ENCODE results near the gene PPP2R2C. TPM values are rescaled to one million over a fixed set of nuclear protein-coding genes. Genes with fewer than 3 reads are reported as not detected.

The PPP2R2C gene
- total RNA-seq, 1 experiment from 2014 or later, result 32.9 TPM

- H3K4me2 ChIP-seq (ENCODE audit: low read length), result no peak overlapping the region
- H3K9me2 ChIP-seq (ENCODE audit: insufficient read depth), result no peaks in the 10 kb centered on the region
- H3K9me3 ChIP-seq (ENCODE audit: control insufficient read depth in 1 of 2, insufficient read depth in 1 of 2, low read depth in 1 of 2, low read length in 2 of 2), result peaks cover 7 to 9% of the 10 kb centered on the region in 2 experiments; a peak in 2 of 4 replicates
- CTCF ChIA-PET, result no interaction called here
- H3K4me1 ChIP-seq (ENCODE audit: control insufficient read depth in 1 of 2, insufficient read depth in 2 of 2, low read length in 2 of 2), result no peaks in the 10 kb centered on the region
- H2AFZ ChIP-seq (ENCODE audit: low read depth, low read length, poor library complexity, severe bottlenecking), result no peak overlapping the region
- POLR2A ChIA-PET, result no interaction called here
- no peaks in the 10 kb centered on the region for H3K79me2 ChIP-seq (ENCODE audit: insufficient read depth, low read length)
- TF ChIP-seq MAX (IDR thresholded peaks at IDR 0.05), result no peak
- TF ChIP-seq REST (IDR thresholded peaks at IDR 0.05; ENCODE audit: low read depth), result no peak
- no peak for TF ChIP-seq YY1 (IDR thresholded peaks at IDR 0.05; ENCODE audit: extremely low read depth, insufficient replicate concordance, low read depth, low read length)
- ATAC-seq (no peak), DNase-seq (ENCODE audit: low read depth, low spot score) (no peak)
- H3K27ac ChIP-seq (ENCODE audit: low read depth, low read length), result no peak overlapping the region
- no peaks in the 10 kb centered on the region for H3K27me3 ChIP-seq (ENCODE audit: insufficient read depth, low read length)
- RAD21 ChIA-PET (ENCODE audit: low non-redundant PET in 1 of 2, low total read pairs in 2 of 2, uncharacterized antibody in 2 of 2, unreplicated experiment in 2 of 2), result no interaction called here
- H4K20me1 ChIP-seq (ENCODE audit: insufficient read depth), result no peaks in the 10 kb centered on the region
- no TSS peak for BruUV-seq (replicated peaks)
- H3K36me3 ChIP-seq (ENCODE audit: control insufficient read depth in 1 of 2, insufficient read depth in 2 of 2, low read length in 2 of 2), result no peaks in the 10 kb centered on the region
- intact Hi-C loops (cut with micrococcal nuclease), result no loop called here
- no peak overlapping the region for H3K4me3 ChIP-seq (replicated peaks in 1 of 2; ENCODE audit: low read depth in 1 of 2, low read length in 2 of 2)
- H3K9ac ChIP-seq (ENCODE audit: low read length), result no peak overlapping the region
These were observed 28.8 kb upstream of the PPP2R2C start for GRCh38 chr4:6501171-6501570.

GRCh38 chr4:6500481-6501140 lies 28.2 kb upstream of the PPP2R2C start:
- Histone ChIP-seq H4K20me1 (ENCODE audit: insufficient read depth) (no peaks in the 10 kb centered on the region), H3K36me3 (ENCODE audit: control insufficient read depth in 1 of 2, insufficient read depth in 2 of 2, low read length in 2 of 2) (no peaks in the 10 kb centered on the region), H3K4me1 (ENCODE audit: control insufficient read depth in 1 of 2, insufficient read depth in 2 of 2, low read length in 2 of 2) (no peaks in the 10 kb centered on the region), H3K4me3 (replicated peaks in 1 of 2; ENCODE audit: low read depth in 1 of 2, low read length in 2 of 2) (no peak overlapping the region), H3K27me3 (ENCODE audit: insufficient read depth, low read length) (no peaks in the 10 kb centered on the region), H3K4me2 (ENCODE audit: low read length) (no peak overlapping the region), H3K79me2 (ENCODE audit: insufficient read depth, low read length) (no peaks in the 10 kb centered on the region), H3K9me3 (ENCODE audit: control insufficient read depth in 1 of 2, insufficient read depth in 1 of 2, low read depth in 1 of 2, low read length in 2 of 2) (peaks cover 3 to 9% of the 10 kb centered on the region in 2 experiments; a peak in 2 of 4 replicates), H3K9me2 (ENCODE audit: insufficient read depth) (no peaks in the 10 kb centered on the region), H3K9ac (ENCODE audit: low read length) (no peak overlapping the region), H2AFZ (ENCODE audit: low read depth, low read length, poor library complexity, severe bottlenecking) (no peak overlapping the region), H3K27ac (ENCODE audit: low read depth, low read length) (no peak overlapping the region)
- RAD21 ChIA-PET (ENCODE audit: low non-redundant PET in 1 of 2, low total read pairs in 2 of 2, uncharacterized antibody in 2 of 2, unreplicated experiment in 2 of 2), result no interaction called here
- intact Hi-C loops (cut with micrococcal nuclease), result no loop called here
- ATAC-seq, result no peak
- no peak for DNase-seq (ENCODE audit: low read depth, low spot score)
- TF ChIP-seq EZH2 (IDR thresholded peaks at IDR 0.05), result no peak
- CTCF ChIA-PET, result no interaction called here
- no TSS peak for BruUV-seq (replicated peaks)
- POLR2A ChIA-PET, result no interaction called here

Data from HCT116 (cell line).